ENCODE results near the gene MAPK10. TPM values are rescaled to one million over a fixed set of nuclear protein-coding genes. Genes with fewer than 3 reads are reported as not detected.

Gene MAPK10
- polyA plus RNA-seq, 3 donors = 0.36 TPM; not detected in 2

DNA sequence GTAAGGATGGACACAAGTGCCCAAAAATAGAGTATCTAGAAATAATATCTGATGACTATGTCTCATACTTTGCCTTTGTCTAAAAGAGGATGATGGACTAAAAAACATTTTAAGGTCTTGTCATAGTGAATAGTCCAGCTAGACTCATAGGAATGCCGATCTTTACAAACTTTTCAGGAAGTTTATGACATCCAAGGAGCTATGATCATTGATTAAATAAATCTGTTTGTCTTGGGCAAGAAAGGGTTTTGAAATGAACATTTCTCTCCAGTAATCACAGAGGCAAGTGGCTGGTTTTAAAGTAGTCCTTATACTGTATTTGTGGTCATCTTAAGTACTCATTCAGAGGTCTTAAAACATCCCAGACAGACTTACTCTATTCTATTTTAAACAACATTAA, 109.8 kb downstream of the MAPK10 start:
- peaks cover 0 to 4% of the 10 kb centered on the region in 2 donors for H3K9me3 ChIP-seq (replicated peaks in 1 of 2; ENCODE audit: control insufficient read depth in 1 of 2, insufficient read depth in 1 of 2, low read length in 2 of 2)
- Mint-ChIP-seq H3K27ac (no peak overlapping the region), H3K9me3 (peaks cover 0 to 7% (median 3%) of the 10 kb centered on the region in 7 donors), H3K27me3 (ENCODE audit: low read depth in 3 of 3) (no peaks in the 10 kb centered on the region), H3K4me1 (no peaks in the 10 kb centered on the region), H3K4me3 (no peak overlapping the region), H3K36me3 (no peaks in the 10 kb centered on the region)
- no peak overlapping the region for H3K27ac ChIP-seq (ENCODE audit: low read depth in 1 of 2, low read length in 2 of 2)
- no peaks in the 10 kb centered on the region for H3K79me2 ChIP-seq (ENCODE audit: insufficient read depth, low read length)
- H3K36me3 ChIP-seq (replicated peaks in 1 of 2; ENCODE audit: control insufficient read depth in 1 of 2, insufficient read depth in 2 of 2, low read length in 2 of 2) = no peaks in the 10 kb centered on the region
- TF ChIP-seq, protein P1, sequence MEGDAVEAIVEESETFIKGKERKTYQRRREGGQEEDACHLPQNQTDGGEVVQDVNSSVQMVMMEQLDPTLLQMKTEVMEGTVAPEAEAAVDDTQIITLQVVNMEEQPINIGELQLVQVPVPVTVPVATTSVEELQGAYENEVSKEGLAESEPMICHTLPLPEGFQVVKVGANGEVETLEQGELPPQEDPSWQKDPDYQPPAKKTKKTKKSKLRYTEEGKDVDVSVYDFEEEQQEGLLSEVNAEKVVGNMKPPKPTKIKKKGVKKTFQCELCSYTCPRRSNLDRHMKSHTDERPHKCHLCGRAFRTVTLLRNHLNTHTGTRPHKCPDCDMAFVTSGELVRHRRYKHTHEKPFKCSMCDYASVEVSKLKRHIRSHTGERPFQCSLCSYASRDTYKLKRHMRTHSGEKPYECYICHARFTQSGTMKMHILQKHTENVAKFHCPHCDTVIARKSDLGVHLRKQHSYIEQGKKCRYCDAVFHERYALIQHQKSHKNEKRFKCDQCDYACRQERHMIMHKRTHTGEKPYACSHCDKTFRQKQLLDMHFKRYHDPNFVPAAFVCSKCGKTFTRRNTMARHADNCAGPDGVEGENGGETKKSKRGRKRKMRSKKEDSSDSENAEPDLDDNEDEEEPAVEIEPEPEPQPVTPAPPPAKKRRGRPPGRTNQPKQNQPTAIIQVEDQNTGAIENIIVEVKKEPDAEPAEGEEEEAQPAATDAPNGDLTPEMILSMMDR (IDR thresholded peaks at IDR 0.05) = no peak
- intact Hi-C loops (cut with micrococcal nuclease) = no loop called here
- no peak overlapping the region for H3K4me2 ChIP-seq (replicated peaks; ENCODE audit: extremely low read depth, low read length, poor library complexity, severe bottlenecking)
- no peak overlapping the region for H2AFZ ChIP-seq (ENCODE audit: insufficient read depth, low read depth, low read length, poor library complexity, severe bottlenecking)
- no peak for DNase-seq
- H3K4me3 ChIP-seq (replicated peaks in 1 of 3; ENCODE audit: low read depth in 2 of 3, low read length in 3 of 3) = no peak overlapping the region
- WGBS (ENCODE audit: insufficient coverage) = no CpG with 5 or more reads among the region's 1 CpG
- H3K4me1 ChIP-seq (ENCODE audit: control insufficient read depth in 1 of 2, insufficient read depth in 2 of 2, low read length in 2 of 2) = no peaks in the 10 kb centered on the region
- no peaks in the 10 kb centered on the region for H4K20me1 ChIP-seq (ENCODE audit: insufficient read depth, low read length)
- H3K9ac ChIP-seq (ENCODE audit: insufficient read depth, low read length, poor library complexity, severe bottlenecking) = no peak overlapping the region
- no peaks in the 10 kb centered on the region for H3K27me3 ChIP-seq (ENCODE audit: control insufficient read depth in 2 of 2, insufficient read depth in 2 of 2, low read length in 2 of 2)

DNA sequence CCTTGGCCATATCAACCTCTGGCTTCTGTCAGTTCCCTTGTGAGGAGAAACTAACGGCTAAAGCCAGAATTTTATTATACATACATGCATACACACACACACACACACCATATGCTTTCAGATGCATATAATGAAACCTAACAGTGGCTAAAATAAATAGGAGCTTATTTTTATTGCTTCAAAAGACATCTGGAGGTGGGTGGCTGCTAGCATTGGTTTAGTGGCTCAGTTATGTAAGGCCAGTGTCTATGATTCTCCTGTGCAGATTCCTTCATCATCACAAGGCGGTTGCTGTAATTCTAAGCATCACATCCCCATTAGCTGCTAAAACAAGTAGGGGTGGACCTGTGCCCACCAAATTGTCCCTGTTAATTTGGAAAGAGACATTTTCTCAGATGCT, 110.8 kb downstream of the MAPK10 start:
- Histone ChIP-seq H3K4me1 (ENCODE audit: control insufficient read depth in 1 of 2, insufficient read depth in 2 of 2, low read length in 2 of 2) (no peaks in the 10 kb centered on the region), H2AFZ (ENCODE audit: insufficient read depth, low read depth, low read length, poor library complexity, severe bottlenecking) (no peak overlapping the region), H3K79me2 (ENCODE audit: insufficient read depth, low read length) (no peaks in the 10 kb centered on the region), H3K27ac (ENCODE audit: low read depth in 1 of 2, low read length in 2 of 2) (no peak overlapping the region), H4K20me1 (ENCODE audit: insufficient read depth, low read length) (no peaks in the 10 kb centered on the region), H3K9ac (ENCODE audit: insufficient read depth, low read length, poor library complexity, severe bottlenecking) (no peak overlapping the region), H3K36me3 (replicated peaks in 1 of 2; ENCODE audit: control insufficient read depth in 1 of 2, insufficient read depth in 2 of 2, low read length in 2 of 2) (no peaks in the 10 kb centered on the region), H3K4me3 (replicated peaks in 1 of 3; ENCODE audit: low read depth in 2 of 3, low read length in 3 of 3) (no peak overlapping the region), H3K4me2 (replicated peaks; ENCODE audit: extremely low read depth, low read length, poor library complexity, severe bottlenecking) (no peak overlapping the region), H3K27me3 (ENCODE audit: control insufficient read depth in 2 of 2, insufficient read depth in 2 of 2, low read length in 2 of 2) (no peaks in the 10 kb centered on the region), H3K9me3 (replicated peaks in 1 of 2; ENCODE audit: control insufficient read depth in 1 of 2, insufficient read depth in 1 of 2, low read length in 2 of 2) (peaks cover 0 to 4% of the 10 kb centered on the region in 2 donors)
- TF ChIP-seq, protein P1 (IDR thresholded peaks at IDR 0.05) = no peak
- intact Hi-C loops (cut with micrococcal nuclease) = no loop called here
- Mint-ChIP-seq H3K9me3 (peaks cover 0 to 7% (median 3%) of the 10 kb centered on the region in 7 donors), H3K27me3 (ENCODE audit: low read depth in 3 of 3) (no peaks in the 10 kb centered on the region), H3K36me3 (no peaks in the 10 kb centered on the region), H3K27ac (no peak overlapping the region), H3K4me3 (no peak overlapping the region), H3K4me1 (no peaks in the 10 kb centered on the region)
- no CpG with 5 or more reads among the region's 2 CpGs for WGBS (ENCODE audit: insufficient coverage)
- no peak for DNase-seq
